HG03378 (cell line): ENCODE measurements around the gene PLAGL2.
"Not testable (repeated sequence)": the region's sequence is repeated elsewhere in the genome, so short reads cannot be mapped to it uniquely, and the experiment has no call there.

Experiments used
- ATAC-seq: cut with Tn5 transposase; IDR thresholded peaks from one replicate; pipeline ENCODE4 v1.9.1; 2021; ENCODE audit warnings: mild to moderate bottlenecking, moderate library complexity; ENCODE audit not compliant: unreplicated experiment

PLAGL2 gene

GRCh38 chr20:32186506-32186905, 21.0 kb downstream of the PLAGL2 start:
- ATAC-seq = no peak

GRCh38 chr20:32184961-32185603, 22.5 kb downstream of the PLAGL2 start:
- ATAC-seq = no peak

DNA sequence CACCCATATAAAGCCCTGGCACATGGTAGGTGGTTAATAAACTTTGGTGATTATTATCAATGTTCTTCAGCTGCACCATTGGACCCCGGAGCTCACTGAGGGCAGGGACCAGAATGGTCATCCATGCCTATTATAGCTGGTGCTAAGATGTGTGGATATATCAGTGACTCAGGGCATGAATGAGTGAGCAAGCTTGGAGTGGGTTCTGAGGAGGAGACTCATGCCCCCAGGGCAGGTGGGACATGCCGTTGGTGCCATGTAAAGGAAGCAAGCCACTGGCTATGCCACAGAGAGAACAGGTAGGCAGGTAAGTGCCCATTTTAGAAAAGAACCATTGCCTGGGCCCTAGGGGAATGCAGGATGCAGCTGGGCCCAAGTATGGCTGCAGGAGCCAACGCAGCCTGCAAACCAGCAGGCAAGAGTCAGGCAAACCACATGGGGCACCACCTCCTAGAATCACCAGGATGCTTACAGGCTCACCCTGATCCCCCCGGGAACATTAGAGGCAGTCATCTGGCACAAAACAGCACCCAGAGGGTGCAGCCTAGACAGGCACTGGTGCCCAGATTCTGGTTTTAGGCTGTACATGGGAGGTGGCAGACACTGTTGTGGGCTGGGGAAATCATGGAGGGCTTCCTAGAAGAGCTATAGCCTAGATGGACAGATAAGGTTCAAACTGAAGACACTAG, 23.5 kb downstream of the PLAGL2 start:
- no peak for ATAC-seq

DNA sequence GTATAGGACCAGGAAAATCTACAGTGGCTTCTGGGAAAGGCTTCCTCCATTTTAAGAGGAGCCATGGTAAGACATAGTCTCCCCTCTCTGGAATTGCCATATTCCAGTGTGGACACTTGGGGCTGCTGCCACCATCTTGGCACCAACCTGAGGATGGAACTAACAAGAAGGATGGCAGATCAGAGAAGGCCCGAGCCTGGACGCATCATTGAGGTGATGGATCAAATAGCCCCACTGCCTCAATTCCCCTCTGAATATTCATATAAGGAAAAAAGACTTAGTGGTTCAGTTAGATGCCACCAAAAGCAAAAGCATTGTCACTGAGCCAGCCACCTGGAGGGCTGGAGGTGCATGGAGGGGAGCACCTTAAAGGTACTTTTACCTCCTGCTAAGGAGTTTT, 25.9 kb downstream of the PLAGL2 start:
- ATAC-seq = no peak

DNA sequence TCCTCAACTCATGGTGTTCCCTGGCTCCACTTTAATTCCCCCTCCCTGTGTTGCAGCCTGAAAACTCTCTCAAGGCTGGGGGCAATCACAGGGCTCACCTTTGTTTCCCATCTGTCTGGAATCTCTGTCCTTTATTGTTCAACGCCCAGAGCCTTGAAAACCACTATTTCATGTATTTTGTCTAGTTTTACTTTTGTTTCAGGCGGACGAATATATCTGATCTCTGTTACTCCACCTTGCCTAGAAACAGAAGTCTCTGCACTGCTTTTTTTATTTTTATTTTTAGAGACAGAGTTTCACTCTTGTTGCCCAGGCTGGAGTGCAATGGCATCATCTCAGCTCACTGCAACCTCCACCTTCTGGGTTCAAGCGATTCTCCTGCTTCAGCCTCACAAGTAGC, 27.6 kb downstream of the PLAGL2 start:
- ATAC-seq = no peak

GRCh38 chr20:32179515-32179914, 28.0 kb downstream of the PLAGL2 start:
- ATAC-seq = no peak

DNA sequence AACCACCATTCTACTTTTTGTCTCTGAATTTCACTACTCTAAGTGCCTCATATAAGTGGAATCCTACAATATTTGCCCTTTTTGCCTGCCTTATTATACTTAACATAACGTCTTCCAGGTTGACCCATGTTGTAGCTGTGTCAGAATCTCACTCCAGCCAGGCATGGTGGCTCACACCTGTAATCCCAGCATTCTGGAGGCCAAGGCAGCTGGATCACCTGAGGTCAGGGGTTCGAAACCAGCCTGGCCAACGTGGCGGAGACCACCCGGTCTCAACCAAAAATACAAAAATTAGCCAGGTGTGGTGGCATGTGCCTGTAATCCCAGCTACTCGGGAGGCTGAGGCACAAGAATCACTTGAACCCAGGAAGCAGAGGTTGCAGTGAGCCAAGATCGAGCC, 29.8 kb downstream of the PLAGL2 start:
- not testable (repeated sequence) for ATAC-seq

- ATAC-seq = no peak
Measured at GRCh38 chr20:32168184-32168910, 39.2 kb downstream of the PLAGL2 start.

GRCh38 chr20:32167552-32167951, 40.0 kb downstream of the PLAGL2 start:
- ATAC-seq = no peak

DNA sequence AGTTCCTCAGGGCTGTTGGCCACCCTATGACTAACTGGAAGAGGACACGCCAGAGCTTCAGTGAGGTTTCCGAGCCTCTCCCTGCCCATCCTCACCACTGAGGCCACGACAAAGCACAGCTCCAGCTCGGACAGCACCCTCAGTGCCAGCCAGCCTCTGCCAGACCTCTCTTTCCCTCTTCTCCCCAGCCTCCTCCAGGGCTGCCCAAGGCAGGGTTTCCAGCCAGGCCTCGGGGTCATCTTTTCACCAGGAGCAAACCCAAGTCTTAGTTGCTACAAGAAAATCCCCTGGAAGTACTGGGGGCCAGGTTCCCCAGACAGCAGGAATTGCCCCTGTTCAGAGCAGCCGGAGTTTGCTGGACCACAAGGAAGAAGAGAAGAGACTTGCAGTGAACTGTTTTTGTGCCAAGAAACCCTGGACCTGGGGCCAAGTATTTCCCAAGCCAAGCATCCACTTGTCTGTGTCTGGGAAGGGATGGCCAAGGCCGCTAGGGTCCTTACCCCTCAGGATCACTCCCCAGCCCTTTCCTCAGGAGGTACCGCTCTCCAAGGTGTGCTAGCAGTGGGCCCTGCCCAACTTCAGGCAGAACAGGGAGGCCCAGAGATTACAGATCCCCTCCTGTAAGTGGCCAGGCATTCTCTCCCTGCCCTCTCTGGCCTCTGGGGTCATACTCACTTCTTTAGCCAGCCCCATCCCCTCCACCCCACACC, 41.6 kb downstream of the PLAGL2 start:
- no peak for ATAC-seq

- ATAC-seq = no peak
Measured at GRCh38 chr20:32164984-32165735, 42.4 kb downstream of the PLAGL2 start.

DNA sequence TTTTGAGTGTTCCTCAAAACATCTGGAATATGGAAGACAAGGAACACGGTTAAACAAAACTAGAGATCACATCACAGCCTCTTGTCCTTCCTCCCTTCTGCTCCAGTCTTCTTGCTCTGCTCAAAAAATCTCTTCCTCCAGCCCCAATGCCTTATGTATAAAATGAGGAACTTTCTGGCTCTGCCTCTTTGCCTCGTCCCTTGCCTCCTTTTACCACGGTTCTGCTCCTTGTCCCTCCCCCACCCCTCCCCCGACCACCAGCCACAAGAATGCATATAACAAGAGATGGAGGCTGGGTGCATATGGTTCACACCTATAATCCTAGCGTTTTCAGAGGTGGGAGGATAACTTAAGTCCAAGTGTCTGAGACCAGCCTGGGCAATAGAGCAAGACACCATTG, 43.6 kb downstream of the PLAGL2 start:
- no peak for ATAC-seq

- no peak for ATAC-seq
Measured at GRCh38 chr20:32162351-32162750, 45.2 kb downstream of the PLAGL2 start.

DNA sequence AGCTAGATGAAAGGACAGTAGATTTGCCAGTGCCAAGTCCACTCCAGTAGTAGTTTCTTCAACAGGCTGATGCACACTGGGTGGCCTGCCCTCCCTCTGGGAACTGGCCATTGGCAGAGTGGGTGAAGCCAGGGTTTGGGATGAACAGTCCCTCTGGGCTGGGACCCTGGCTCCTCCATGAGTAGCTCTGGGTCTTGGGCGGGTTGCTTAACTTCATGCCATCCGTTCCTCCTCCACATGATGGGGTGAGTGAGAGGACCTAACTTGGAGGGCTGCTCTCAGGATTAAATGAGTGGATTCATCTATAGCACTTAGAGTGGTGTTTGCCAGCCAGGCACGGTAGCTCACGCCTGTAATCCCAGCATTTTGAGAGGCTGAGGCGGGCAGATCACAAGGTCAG, 47.2 kb downstream of the PLAGL2 start:
- no peak for ATAC-seq

- no peak for ATAC-seq
Measured at GRCh38 chr20:32159766-32160221, 47.7 kb downstream of the PLAGL2 start.

DNA sequence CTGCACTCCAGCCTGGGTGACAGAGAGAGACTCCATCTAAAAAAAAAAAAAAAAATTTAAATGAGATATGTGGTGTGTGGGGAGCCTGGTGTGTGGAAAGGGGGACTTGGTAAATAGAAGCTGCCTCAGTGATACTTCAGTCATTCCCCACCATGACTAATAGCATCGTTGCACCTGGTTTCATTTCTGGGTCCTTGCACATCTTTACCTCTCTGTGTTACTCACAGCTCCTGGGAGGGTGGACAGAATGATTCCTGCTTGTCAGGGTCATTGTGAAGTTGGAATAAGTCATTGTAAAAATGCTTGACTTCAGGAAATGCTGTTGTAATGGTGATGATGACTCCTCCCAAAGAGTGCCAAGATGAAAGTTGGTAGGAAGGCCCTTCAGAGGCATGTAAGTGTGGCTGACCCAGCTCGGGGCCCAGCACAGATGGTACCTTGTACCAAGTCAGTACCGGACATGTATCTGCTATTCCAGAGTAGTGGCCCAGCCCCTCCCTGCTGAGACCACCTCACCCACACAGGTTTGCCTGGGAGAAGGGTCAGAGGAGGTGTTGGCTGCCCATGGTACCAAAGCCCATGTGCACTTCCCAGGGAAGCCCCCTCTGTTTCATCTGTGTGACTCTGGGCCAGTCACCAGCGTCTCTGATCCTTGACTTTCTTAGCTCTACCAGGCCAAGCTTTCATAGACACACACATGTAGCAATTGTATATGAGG, 48.4 kb downstream of the PLAGL2 start:
- ATAC-seq = no peak

DNA sequence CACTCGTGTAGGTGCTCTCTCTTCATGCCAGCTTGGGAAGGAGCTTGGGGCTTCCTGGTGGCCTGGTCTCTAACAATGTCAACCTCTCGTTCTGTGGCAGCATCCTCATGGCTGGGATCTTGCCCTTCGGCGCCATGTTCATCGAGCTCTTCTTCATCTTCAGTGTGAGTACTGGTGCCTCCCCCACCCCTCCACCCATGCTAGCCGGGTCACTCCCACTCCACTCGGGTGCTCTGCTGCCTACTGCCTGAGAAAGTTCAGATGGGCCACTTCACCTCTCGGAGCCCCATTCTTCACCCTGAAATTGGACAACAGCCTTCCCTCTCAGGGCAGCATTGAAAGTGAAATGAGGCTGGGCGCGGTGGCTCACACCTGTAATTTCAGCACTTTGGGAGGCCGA, 49.2 kb downstream of the PLAGL2 start:
- no peak for ATAC-seq

GRCh38 chr20:32157611-32158010, 49.9 kb downstream of the PLAGL2 start:
- no peak for ATAC-seq

DNA sequence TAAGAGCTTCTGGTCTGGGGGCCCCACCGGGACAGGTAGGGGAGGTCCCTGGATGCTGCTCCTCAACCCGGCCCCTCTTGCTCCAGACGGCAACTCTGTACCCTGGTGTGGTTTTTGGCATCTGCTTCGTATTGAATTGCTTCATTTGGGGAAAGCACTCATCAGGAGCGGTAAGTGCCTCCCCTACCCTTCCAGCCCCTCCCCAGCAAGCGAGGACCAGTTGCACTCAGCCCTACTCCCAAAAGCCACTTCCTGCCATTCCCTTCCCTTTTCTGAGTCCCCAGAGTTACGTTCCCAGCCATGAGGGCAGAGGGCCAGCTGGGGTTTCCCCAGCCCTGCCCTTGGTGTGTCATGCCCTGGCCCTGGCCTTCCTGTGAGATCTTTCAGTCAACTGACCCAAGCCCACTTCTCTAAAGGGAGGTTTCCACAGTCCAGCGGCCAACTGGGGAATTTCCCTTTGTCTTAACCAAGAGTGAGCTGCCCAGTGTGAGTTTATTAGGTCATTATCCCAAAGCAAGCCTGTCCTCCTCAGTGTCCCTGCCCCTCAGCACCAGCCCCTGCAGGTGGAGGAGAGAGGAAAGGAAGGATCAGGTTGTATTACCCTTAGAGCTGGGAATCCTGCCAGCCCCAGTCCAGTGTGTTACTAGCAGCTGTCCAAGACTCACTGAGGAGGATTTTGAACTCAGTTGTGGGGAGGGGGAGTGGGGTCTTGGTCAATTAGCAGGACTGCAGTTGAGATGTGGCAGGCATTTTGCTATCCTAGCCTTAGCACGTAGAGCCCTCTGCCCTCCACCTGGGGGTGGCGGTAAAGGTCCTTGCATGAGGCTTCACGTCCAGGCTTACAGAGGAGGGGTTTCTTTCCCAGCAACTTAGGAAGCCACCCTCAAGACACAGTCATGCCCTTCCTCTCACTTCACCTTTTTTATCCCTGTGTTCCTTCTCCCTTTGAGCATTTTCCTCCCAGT, 52.2 kb downstream of the PLAGL2 start:
- no peak for ATAC-seq
